Right ventricle myocardium inferior (tissue), 1 donor: ENCODE measurements around the gene TBC1D22A. TPM values are rescaled to one million over a fixed set of nuclear protein-coding genes. Genes with fewer than 3 reads are reported as not detected.

Experiments used
- ATAC-seq: fragments of 200-7000 bp; cut with Tn5 transposase; one replicate; pipeline ENCODE4 v1.9.1; 2020; ENCODE audit warnings: mild to moderate bottlenecking, moderate library complexity
- DNase-seq: peaks from one replicate; pipeline ENCODE4 v3.0.0; 2021; ENCODE audit errors: missing footprints
- intact Hi-C: fragments of 100-400 bp; cut with DNase I; formaldehyde crosslinking; loops from one replicate; pipeline ENCODE4 v1.11.0; 2022
- total RNA-seq: library from RNA; stranded (reverse); fragmentation: NEBNext Ultra II Directional; extraction: Animal tissue kit (Norgen Biotek cat#: 25700); gene quantifications from one replicate; pipeline ENCODE4 v1.2.1, GENCODE V29; 2021
- donor health status: DM: no; HTN: yes; CAD: no; lungs with severe emphysema.

Gene TBC1D22A
- total RNA-seq, 1 donor from 2014 or later, result 14.6 TPM

DNA sequence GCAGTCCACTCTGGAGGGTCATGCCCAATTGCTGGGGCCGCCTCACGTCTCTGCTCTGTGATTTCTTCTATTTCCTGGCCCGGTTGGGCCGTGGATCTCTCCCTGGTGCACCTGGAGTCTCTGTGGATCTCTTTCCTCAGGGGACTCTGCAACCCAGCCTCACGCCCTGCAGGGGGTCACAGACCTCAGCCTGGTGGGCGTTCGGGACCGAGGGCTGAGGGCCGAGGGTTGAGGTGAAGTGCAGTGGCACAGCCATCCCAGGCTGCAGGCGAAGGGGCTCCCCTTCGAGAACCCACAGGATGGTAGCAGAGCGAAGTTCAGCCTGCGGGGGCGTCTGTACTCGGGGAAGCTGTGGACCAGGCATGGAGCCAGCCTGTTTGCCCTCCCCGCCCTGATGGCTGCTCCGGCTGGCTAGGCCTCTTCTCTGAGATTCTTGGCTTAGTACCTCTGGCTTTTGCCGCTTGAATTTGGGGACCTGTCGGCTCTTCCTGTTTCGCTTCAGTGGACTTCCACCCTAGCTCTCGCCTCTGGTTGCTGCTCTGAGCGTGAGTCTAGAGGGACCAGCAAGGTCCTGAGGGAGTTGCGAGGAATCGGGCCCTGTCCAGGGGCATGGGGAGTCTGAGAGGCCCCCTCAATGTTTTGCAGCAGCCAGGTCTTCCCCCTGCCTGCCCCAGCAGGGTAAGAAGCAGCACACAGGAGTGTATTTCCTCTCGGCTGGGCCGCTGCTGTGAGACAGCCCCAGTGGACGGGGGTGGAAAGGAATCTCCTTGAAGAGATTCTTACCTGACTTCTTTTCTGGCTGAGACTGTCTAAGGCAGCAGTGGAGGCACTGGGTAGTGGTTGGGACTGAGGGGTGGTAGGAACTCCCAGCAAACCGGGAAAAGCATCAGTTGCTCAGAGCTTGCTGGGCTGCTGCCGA is 140.8 kb downstream of the TBC1D22A start:
- DNase-seq (no peak), ATAC-seq (no peak)
- intact Hi-C loops, result no loop called here

DNA sequence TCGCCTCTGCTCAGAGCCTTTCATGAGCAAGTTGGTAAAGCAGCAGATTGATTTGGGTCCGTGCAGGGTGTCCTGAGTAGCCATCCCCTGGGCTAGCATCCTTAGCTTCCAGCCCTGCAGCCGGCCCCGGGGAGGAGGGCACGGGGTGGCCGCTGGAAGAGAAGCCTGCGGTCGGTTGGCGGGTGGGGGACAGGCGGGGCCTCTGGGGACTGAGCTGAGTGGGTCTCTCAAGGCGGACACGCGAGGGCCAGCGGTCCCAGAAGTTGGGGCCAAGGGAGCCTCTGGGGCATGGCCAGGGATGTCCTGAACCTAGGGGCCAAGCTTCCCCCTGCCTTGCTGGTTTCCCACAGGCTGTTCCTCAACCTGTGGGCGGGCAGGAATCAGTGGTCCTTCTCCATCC is 143.0 kb downstream of the TBC1D22A start:
- intact Hi-C loops, result no loop called here
- ATAC-seq (no peak), DNase-seq (no peak)

DNA sequence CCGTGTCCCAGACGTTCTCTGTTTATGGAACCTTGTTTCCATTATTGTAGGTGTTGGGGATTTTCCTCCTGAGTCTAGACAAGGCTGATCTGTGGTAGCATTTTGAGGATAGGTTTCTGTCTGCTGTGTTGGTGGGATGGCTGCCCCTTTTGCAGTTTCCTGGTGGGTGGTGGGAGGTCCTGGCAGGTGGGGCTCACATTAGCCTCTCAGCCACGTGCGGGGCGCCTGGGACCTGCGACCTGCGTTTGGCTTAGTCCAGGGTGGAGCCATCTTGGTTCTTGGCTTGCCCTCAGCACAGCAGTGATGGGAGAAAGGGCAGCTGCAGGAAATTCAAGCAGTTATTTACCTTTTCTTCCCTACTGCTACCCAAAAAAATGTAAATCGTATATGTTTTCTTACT is 143.4 kb downstream of the TBC1D22A start:
- intact Hi-C loops, result no loop called here
- DNase-seq, result no peak
- no peak for ATAC-seq

DNA sequence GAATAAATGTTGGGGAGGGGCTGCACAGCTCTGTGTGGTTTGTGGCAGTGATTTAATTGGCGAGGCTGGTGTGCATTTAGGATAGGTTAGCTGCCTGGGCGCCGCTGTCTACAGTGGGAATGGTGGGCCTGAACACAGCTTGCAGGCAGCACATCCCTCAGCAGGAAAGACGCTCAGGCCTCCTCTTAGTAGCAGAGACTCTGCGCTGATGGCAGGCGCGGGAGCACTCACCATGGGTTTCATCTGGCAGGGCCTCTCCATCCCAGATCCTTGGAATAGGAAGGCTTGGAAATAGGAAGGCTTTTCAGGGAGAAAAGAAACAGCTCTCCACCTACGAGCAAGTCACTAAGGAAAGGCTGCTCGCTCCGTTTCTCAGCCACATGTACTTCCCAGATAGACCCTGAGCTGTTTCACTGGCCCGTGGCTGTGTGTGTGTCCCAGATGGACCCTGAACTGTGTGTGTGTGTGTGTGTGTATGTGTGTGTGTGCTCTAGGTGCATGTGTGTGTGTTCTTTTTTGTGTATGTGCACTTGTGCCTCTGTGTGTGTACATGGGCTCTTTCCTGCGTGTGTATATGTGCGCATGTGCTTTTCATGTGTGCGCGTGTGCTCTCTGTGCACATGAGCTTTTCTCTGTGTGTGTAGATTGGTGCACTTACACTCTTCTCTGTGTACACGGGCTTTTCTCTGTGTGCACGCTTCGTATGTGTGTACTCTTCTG is 144.0 kb downstream of the TBC1D22A start:
- intact Hi-C loops, result no loop called here
- DNase-seq (no peak), ATAC-seq (no peak)

DNA sequence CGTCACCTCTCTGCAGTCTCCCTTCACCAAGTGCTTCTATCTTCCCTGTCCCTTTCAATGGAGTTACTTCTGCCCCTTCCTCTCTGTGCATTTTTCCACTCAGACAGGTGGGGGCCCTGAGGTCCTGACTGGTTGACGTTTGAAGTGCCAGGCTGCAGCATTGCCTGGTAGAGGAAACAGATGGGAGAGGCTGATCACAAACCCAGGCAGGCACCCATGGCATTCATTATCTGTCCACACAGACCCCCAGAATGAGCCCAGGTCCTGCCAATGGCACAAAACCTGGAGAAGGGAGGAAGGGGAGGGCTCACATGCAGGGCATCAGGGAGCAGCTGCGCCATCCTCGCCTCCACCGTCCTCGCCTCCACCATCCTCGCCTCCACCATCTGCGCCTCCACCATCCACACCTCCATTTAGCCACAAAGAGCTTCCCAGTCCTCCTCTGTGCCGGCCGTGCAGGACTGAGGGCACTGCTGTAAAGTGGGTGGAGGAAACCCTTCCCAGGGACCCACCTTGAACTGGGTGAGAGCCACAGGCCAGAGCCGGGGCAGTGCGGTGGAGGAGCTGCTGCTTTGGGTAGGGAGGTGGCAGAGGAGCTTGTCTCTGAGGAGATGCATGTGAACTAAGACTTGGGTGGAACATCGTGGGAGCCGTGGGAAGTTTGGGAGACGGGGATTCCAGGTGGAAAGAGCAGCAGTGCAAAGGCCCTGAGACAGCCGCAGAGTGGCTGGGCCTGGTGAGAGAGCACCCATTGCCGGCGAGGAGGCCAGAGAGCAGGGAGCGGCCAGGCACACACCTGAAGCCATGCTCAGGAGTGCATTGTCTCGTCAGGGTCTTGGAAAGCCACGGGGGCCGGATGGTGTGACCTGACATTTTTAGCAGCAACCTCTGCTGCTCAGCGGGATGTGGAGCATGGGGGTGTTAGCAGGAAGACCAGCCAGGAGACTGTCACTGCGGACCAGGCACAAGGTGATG is 145.1 kb downstream of the TBC1D22A start:
- DNase-seq (no peak), ATAC-seq (no peak)
- intact Hi-C loops, result no loop called here

DNA sequence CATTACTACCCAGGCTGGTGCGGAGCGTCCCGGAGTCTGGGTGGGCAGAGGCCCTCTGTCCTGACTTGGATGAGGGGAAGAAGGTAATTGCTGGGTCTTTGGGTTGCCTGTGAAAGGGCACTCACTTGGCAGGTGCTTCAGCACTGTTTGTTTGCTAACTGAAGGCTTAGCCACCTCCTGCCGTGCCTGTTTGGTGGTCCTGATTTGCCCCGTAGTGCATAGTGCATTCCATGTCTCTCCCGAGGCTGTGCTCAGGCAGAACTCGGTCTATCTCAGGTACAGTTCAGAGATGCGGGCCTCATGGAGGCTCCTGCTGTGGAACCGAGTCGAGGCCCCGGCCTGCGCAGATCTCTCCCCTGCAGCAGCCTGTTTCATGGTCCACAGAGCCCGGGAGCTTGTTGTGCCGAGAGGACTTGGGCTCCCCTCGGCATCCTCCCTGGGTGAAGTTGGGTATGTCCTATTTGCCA is 146.2 kb downstream of the TBC1D22A start:
- ATAC-seq (no peak), DNase-seq (no peak)
- intact Hi-C loops, result no loop called here

DNA sequence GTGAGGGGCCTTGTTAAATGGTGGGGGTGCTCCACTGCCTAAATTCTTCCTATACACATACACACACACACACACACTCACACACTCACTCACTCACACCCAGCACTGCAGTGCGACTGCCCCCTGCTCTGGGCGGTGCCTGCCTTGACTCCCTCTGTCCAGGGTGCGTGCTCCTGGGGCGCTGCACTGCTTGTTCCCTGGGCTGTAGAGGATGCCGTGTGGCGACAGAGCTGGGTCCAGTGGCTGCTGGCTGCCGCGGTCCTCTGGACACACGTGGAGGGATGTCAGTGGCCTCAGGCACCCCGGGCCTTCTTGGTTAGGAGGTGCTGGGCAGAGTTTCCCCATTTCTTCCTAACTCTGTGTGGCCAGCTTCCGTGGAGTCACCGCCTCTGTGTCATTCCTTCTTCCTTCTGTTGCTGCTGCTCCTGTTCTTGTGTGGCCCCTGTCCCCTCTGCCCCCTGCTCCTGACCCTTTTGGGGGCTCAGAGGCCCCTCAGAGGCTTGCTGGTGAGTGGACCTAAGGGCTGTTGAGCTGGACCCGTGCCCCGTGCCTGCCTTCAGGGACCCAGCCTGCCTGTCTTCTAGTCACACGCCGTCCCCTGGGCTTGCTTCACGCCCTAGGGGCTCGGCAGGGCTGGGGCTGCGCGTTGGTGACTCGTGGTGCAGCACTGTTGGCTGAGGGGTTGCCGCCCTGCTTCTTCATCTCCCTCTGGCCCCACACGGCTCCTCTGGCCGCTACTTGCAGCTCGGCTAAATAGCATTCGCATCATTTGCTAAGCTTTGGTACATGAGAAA is 147.0 kb downstream of the TBC1D22A start:
- no peak for ATAC-seq

DNA sequence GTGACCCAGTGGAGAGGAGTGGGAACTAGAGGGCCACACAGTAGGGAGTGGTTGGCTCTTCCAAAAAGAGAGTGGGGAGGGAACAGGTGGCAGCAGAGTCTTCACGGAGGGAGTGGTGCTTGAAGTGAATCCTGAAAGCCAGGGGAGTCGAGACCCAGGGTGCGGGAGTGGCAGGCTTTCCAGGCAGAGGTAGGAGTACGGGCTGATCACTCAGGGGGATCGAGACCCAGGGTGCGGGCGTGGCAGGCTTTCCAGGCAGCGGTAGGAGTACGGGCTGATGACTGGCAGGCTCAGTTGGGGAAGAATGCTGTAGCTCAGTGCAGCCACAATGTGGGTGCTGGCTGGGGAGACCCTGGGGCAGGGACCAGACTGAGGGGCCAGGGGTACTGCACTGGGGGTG is 148.2 kb downstream of the TBC1D22A start:
- DNase-seq (no peak), ATAC-seq (no peak)
- intact Hi-C loops, result no loop called here

More for the DNA sequence above, 147.0 kb downstream of the TBC1D22A start:
- intact Hi-C loops, result no loop called here
- no peak for DNase-seq

DNA sequence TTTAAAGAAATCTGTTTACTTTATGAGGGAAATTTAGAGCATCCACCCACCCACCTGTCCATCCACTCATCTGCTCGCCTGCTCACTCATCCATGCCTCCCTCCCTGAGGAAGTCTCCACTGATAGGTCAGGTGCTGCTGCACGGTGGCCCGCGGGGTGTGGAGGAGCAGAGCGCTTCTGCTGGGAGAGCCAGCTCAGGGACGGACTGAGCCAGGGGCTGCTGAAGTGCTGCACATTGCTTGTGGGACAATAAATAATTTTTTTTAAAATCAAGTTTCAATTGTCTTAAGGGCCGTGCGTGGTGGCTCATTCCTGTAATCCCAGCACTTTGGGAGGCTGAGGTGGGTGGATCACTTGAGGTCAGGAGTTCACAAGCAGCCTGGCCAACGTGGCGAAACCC is 148.9 kb downstream of the TBC1D22A start:
- no peak for DNase-seq
- intact Hi-C loops, result no loop called here
- ATAC-seq, result no peak

DNA sequence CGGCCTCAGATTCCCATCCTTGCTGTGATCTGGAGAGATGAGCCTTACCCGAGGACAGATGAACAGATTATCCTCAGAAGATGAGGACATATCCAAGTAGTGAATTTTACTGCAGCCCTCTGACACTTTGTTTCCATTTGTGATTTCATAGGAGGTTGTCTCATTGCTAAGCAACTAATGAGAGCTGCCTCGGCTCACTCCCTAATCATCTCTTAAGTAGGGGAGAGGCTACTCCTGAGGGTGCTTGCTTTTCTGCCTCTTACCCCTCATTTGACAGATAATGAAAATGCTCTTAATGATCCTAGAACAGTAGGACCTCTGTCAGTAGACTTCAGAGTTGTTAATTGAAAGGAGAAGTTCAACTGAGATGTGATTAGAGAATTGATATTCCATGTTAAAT is 150.9 kb downstream of the TBC1D22A start:
- intact Hi-C loops, result no loop called here
- no peak for ATAC-seq
- DNase-seq, result no peak

DNA sequence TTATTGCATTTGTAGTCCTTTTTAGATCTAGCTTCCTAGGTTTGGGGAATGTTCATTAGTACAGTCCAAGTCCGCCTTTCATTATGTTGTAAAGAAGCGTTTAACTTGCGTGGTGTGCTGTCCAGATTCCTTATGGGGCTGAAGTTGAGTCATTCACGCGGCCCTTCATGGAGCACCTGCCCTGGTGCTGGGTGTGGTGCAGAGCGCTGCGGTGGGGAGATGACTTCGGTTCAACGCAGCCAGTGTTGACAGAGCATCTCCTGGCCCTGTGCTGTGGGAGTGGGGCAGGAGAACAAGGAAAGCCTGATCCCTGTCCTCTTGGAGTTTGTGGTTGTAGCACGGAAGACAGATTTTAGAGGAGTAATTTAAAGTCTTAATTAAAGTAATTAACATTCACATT is 152.0 kb downstream of the TBC1D22A start:
- ATAC-seq, result no peak
- intact Hi-C loops, result no loop called here
- no peak for DNase-seq

DNA sequence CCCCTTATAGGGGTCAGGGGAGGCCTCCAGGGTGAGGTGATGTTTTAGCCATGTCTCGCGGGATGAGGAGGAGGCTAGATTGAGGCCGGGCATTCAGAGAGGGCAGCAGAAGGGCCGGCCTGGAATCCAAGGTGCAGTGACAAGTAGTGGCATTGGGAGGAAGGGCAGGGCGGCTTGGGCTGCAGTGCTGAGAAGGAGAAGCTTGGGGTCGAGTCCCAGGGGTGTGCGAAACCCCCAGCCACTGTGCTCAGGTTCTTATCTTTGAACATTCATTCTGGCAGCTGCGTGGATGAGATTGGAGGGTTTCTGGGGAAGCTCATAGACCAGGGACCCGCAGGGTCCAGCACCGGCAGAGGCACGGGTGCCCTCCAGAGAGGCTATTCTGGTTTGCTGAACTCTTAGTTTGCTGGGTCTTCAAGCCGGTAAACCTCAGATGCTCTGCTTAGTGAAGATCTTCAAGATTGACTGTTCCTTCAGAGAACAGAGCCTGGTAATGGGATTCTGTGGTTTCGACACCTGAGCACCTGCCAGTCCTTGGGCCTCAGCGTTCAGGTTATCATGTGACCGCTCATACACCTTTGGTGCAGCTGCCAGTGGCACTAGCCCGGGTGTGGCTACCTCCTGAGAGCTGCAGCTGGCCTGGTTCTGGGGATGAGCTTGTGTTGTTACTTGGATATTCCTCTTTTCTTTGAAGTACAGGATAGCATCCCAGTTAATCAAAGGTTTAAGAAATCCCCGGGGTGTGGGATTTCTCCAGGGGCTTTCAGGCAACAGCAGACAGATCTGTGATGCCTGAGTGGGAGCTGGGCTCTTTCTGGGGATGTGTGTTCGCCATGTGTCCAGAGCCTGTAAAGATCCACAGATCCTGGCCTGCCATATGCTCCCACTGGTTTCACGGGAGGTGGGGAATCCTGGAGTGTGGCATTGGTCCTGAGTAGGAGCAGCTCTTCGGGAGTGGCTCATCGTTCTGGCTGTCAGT is 152.8 kb downstream of the TBC1D22A start:
- ATAC-seq (no peak), DNase-seq (no peak)
- intact Hi-C loops, result no loop called here

DNA sequence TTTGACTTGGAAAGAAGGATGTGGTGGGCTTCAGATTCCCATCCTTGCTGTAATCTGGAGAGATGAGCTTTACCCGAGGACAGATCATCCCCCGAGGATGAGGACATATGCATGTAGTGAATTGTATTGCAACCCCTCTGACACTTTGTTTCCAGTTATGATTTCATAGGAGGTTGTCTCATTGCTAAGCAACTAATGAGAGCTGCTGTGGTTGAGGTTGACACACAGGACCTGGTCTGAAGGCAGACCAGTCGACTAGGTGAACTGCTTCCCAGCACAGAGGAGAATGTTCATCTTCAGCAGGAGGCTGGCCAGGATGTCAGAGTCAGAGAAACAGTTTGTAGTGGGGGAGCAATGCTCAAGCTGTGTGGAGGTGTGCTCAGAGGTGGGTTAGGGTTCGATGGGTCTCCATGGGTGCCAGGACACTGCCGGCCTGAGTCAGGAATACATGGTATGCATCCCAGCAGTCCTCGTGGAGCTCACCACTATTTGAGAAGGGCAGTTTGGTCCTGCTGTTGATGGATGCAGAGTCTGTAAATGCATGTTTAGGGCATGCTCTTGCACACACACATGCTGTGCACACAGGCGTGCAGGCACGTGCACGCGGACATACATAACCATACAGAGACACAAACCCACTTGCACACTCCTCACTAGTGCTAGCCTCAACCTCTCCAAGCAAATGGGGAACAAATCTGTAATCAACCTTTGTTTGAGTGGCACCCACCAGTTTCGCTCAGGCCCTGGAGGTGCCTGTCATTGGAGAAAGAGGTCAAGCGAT is 153.7 kb downstream of the TBC1D22A start:
- no peak for ATAC-seq
- no peak for DNase-seq
- intact Hi-C loops, result no loop called here

DNA sequence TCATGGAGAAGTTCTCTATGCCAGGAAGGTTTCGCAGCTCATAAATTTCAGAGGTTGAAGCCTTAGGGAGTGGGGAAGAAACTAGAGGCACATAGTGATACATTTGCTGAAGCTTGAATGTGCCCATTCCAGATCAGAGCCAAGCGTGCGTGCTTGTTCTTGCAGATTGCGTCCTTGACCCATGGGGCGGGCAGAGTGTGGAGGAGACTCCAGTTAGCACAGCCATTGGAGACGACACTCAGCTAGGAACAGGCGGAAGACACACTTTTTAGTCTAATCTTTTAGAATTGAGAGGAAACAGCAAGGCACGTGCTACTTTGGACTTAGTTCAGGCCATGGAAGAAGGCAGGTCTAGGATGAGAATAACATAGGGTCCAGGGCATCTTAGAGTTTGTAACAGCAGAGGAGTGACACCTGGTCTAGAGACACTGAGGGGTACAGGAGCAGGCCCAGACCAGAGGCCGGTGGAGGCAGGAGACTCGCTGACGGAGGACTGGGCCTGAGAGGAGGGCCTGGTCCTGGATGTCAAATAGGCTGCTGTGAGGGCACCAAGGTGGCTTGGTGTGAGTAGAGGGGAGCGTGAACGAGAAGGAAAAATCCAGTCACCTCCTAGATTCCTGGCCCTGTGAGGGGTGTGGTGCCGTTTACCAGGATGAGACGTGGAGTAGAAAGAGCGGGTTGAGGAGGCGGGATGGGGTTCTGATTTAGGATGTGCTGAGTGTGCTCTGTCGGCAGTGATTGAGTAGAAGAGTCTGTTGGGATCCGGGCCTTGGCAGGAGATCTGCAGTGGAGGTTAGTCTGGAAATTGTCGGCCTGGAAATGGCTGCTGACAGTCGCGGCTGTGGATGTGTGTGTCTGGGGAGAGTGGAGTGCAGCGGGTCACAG is 154.7 kb downstream of the TBC1D22A start:
- intact Hi-C loops, result no loop called here
- ATAC-seq (no peak), DNase-seq (no peak)

DNA sequence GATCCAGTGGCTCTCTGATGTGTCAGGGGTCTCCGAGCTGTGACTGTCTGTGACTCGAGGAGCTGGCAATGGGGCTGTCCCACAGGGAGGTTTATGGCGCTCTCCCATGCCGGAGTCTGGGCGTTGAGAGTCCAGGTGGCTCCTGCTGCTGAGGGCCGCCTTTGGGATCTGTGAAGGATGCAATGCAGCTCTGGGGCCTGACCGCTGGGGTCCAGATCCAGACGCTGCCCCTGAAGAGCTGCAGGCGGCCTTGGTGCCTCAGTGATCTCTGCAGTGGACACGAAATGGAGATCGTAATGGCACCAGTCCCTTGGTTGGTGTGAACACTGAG is 155.3 kb downstream of the TBC1D22A start:
- ATAC-seq (no peak), DNase-seq (no peak)
- intact Hi-C loops, result no loop called here

DNA sequence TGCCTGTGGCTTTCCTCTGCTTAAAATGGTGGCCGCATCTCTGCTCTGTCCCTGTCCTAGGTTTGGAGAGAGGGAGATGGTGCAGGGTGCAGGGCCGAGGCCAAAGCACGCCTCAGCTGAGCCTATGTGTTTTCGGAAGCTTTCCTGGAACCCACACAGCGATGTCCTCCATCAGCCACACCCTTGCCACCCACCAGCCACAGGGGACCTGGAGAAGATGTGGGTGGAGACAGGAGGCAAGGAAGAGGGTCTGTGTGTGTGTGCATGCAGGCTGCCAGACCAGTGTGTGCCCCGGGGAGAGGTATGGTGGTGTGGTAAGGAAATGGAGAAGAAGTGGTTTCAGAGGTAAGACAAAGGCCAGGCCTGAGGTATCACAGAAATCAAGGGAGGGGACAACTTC is 155.7 kb downstream of the TBC1D22A start:
- ATAC-seq, result no peak
- DNase-seq, result no peak
- intact Hi-C loops, result no loop called here
